Measurements from ENCODE around the gene ZFPM1. TPM values are rescaled to one million over a fixed set of nuclear protein-coding genes. Genes with fewer than 3 reads are reported as not detected.
"Not testable (repeated sequence)": the region's sequence is repeated elsewhere in the genome, so short reads cannot be mapped to it uniquely, and the experiment has no call there.

The ZFPM1 gene
- total RNA-seq, 1 donor from 2014 or later, result 1.7 TPM

- Histone ChIP-seq H3K4me1 (peaks cover 8% of the 10 kb centered on the region), H3K27ac (no peak overlapping the region), H3K4me3 (no peak overlapping the region), H3K9me3 (no peaks in the 10 kb centered on the region), H3K36me3 (no peaks in the 10 kb centered on the region), H3K27me3 (no peaks in the 10 kb centered on the region)
- intact Hi-C loops (cut with DNase I), result no loop called here
- no peak for DNase-seq (ENCODE audit: extremely low spot score in 2 of 2)
- TF ChIP-seq POLR2A (IDR thresholded peaks at IDR 0.05) (no peak), POLR2AphosphoS5 (IDR thresholded peaks at IDR 0.05; ENCODE audit: insufficient read depth in 1 of 2, low read depth in 1 of 2) (no peak), CTCF (IDR thresholded peaks at IDR 0.05) (no peak)
Measured at GRCh38 chr16:88514070-88514469, 61.0 kb downstream of the ZFPM1 start.

GRCh38 chr16:88514526-88515232 lies 61.6 kb downstream of the ZFPM1 start:
- intact Hi-C loops (cut with DNase I), result no loop called here
- DNase-seq (ENCODE audit: extremely low spot score in 2 of 2), result no peak
- Histone ChIP-seq H3K9me3 (no peaks in the 10 kb centered on the region), H3K4me1 (peaks cover 6% of the 10 kb centered on the region), H3K27ac (no peak overlapping the region), H3K36me3 (no peaks in the 10 kb centered on the region), H3K27me3 (no peaks in the 10 kb centered on the region), H3K4me3 (no peak overlapping the region)
- no peak for TF ChIP-seq CTCF (IDR thresholded peaks at IDR 0.05)
- TF ChIP-seq POLR2A (IDR thresholded peaks at IDR 0.05), result no peak
- TF ChIP-seq POLR2AphosphoS5 (IDR thresholded peaks at IDR 0.05; ENCODE audit: insufficient read depth in 1 of 2, low read depth in 1 of 2), result no peak

- intact Hi-C loops (cut with DNase I), result no loop called here
- no peaks in the 10 kb centered on the region for H3K27me3 ChIP-seq
Measured at GRCh38 chr16:88515371-88515770, 62.3 kb downstream of the ZFPM1 start.

GRCh38 chr16:88515925-88516594 lies 63.0 kb downstream of the ZFPM1 start:
- Histone ChIP-seq H3K9me3 (no peaks in the 10 kb centered on the region), H3K36me3 (no peaks in the 10 kb centered on the region), H3K4me1 (no peaks in the 10 kb centered on the region), H3K27ac (no peak overlapping the region), H3K4me3 (no peak overlapping the region), H3K27me3 (no peaks in the 10 kb centered on the region)
- intact Hi-C loops (cut with DNase I), result no loop called here
- DNase-seq (ENCODE audit: extremely low spot score in 2 of 2), result no peak
- TF ChIP-seq POLR2AphosphoS5 (IDR thresholded peaks at IDR 0.05; ENCODE audit: insufficient read depth in 1 of 2, low read depth in 1 of 2), result no peak
- TF ChIP-seq CTCF (IDR thresholded peaks at IDR 0.05), result no peak
- TF ChIP-seq POLR2A (IDR thresholded peaks at IDR 0.05), result no peak

More at GRCh38 chr16:88515371-88515770, 62.3 kb downstream of the ZFPM1 start:
- H3K4me3 ChIP-seq, result no peak overlapping the region
- no peaks in the 10 kb centered on the region for H3K4me1 ChIP-seq
- DNase-seq (ENCODE audit: extremely low spot score in 2 of 2), result no peak
- H3K9me3 ChIP-seq, result no peaks in the 10 kb centered on the region
- no peak for TF ChIP-seq CTCF (IDR thresholded peaks at IDR 0.05)
- no peak for TF ChIP-seq POLR2AphosphoS5 (IDR thresholded peaks at IDR 0.05; ENCODE audit: insufficient read depth in 1 of 2, low read depth in 1 of 2)
- no peak for TF ChIP-seq POLR2A (IDR thresholded peaks at IDR 0.05)
- no peaks in the 10 kb centered on the region for H3K36me3 ChIP-seq
- no peak overlapping the region for H3K27ac ChIP-seq

- DNase-seq (ENCODE audit: extremely low spot score in 2 of 2), result no peak
Measured at GRCh38 chr16:88516601-88517061, 63.6 kb downstream of the ZFPM1 start.

GRCh38 chr16:88517208-88517774 lies 64.2 kb downstream of the ZFPM1 start:
- H3K9me3 ChIP-seq; intact Hi-C loops (cut with DNase I); DNase-seq (ENCODE audit: extremely low spot score in 2 of 2); H3K27ac ChIP-seq; H3K27me3 ChIP-seq; H3K36me3 ChIP-seq; H3K4me3 ChIP-seq; H3K4me1 ChIP-seq: not testable (repeated sequence)

More at GRCh38 chr16:88516601-88517061, 63.6 kb downstream of the ZFPM1 start:
- Histone ChIP-seq H3K4me3 (no peak overlapping the region), H3K27me3 (no peaks in the 10 kb centered on the region), H3K36me3 (no peaks in the 10 kb centered on the region), H3K9me3 (no peaks in the 10 kb centered on the region), H3K27ac (no peak overlapping the region), H3K4me1 (no peaks in the 10 kb centered on the region)
- intact Hi-C loops (cut with DNase I), result no loop called here
- TF ChIP-seq POLR2A (IDR thresholded peaks at IDR 0.05), result no peak
- TF ChIP-seq CTCF (IDR thresholded peaks at IDR 0.05), result no peak
- no peak for TF ChIP-seq POLR2AphosphoS5 (IDR thresholded peaks at IDR 0.05; ENCODE audit: insufficient read depth in 1 of 2, low read depth in 1 of 2)

- H3K36me3 ChIP-seq; intact Hi-C loops (cut with DNase I); H3K27me3 ChIP-seq; H3K27ac ChIP-seq; H3K4me1 ChIP-seq; H3K9me3 ChIP-seq; DNase-seq (ENCODE audit: extremely low spot score in 2 of 2); H3K4me3 ChIP-seq: not testable (repeated sequence)
Measured at GRCh38 chr16:88518411-88519111, 65.5 kb downstream of the ZFPM1 start.
